NCI-H510A treated with DMSO at 0.1 percent for 48 hours (cell line): Measurements from ENCODE around the gene SLC6A7.

Experiments
- DNase-seq: peaks from one replicate; lab custom pipeline; 2025; lab: John Stamatoyannopoulos, UW

The SLC6A7 gene

DNA sequence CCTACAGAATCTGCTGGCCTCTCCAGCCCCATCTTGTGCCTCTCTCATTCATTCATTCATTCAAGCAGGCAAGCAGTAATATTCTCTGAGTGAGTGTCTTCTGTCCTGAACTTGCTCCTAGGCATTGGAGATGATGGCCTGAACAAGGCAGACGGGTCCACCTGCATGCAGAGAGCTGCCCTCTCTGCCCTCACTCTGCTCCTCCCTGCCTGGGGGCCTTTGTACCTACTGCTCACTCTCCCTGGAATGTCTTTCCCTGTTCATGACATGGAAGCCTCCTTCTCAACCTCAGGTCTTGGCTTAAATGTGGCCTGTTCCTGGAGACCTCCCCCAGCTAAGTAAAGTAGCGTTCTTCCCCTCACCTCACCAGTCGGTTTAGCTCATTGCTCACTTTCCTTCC lies 16.7 kb upstream of the SLC6A7 start:
- no peak for DNase-seq

DNA sequence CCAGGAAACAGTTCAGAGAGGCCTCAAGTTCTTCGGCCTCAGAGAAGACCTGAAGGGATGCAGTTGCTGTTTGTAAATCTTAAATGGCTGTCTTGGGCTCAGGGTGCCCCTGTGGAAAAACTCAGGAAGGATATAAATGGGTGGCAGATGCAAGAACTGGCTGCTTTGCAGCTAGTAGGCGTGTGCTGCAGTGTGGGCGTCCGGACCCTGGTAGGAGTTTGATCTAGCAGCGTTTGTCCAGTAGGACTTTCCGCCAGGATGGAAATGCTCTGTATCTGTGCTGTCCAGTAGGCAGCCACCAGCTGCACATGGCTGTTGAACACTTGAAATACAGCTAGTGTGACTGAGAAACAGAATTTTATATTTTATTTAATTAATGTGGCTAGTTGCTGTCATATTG lies 15.6 kb upstream of the SLC6A7 start:
- no peak for DNase-seq

DNA sequence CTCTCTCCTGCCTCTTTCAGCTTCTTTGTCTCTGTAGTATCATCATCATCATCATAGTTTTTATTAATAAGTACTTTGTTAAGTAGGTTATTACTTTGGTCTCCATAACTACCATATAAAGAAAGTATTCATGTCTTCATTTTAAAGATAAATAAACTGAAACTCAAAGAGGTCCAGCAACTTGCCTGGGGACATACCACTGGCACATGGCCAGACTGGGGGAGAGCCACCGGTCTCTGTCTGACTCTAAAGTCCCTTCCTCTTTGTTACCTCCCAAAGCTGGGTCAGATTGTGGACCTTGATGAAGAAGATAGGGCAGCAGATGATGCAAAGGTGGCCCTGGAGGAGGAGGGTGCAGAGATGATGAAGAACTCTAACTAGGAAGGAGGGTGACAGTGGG lies 14.8 kb upstream of the SLC6A7 start:
- no peak for DNase-seq

DNA sequence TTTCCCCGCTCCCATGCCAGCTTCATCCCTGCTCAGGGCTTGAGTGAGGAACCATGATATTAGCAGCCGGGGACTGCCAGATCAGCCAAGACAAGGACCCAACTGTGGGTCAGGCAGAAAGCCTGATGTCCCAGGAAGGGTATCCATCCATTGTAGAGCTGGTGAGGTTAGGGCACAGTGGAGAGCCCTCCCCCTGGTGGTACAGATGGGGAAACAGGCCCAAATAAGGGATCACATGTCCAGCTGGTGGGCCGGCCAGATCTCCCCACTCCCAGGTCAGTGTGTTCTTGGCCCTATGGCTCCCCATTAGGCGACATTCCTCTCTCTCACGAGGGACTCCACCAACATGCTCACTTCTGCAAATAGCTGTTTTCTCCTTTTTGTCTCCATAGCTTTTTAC lies 14.3 kb upstream of the SLC6A7 start:
- no peak for DNase-seq

DNA sequence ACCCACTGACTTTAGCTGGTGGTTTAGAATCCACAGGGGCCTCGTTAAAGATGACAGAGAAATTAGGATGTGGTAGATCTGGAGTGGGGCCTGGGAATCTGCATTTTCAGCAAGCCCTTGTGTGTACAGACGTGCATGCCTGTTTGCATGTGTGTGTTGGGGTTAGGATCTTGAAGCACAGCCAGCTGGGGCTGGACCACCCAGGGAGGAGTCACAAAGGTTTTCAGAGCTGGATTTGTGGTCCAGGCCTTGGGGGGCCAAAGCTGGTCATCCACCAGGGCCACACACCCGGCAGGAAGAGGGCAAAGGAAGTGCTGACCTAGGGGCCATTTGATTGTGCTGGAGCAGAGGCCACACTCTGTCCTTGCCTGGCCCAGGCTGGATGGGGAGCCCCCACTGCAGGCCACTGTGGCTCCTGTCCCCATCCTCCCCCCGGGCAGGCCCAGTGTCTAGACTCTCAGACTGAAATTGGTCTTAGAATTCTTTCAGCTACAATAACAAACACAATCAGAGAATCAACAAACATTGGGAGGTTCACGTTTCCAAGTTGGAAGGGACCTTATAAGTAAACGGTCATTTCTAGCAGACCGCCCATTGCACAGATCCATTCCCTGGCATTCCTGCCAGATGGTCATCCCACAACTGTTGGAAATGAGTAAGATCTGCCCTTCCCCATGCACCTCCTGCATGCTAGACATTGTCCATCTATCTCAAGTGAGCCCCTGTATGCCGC lies 13.0 kb upstream of the SLC6A7 start:
- DNase-seq: no peak

DNA sequence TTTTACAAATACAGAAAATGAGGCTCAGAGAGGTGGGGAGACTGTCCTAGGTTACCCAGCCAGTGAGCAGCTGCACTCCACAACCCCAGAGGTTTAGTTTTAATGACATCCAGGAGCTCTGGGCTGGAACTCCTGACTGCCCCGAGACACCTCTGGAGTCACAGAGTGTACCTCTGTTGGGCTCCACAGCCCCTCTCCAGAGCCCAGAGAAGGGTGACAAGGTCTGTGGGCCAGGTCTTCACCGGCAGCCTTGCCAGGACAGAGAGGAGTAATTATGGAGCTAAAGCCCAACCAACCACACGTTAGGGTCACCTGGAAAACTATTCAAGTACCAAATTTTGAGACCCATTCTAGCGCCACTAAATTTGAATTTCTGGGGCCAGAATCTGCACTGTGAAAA lies 12.1 kb upstream of the SLC6A7 start:
- no peak for DNase-seq

DNA sequence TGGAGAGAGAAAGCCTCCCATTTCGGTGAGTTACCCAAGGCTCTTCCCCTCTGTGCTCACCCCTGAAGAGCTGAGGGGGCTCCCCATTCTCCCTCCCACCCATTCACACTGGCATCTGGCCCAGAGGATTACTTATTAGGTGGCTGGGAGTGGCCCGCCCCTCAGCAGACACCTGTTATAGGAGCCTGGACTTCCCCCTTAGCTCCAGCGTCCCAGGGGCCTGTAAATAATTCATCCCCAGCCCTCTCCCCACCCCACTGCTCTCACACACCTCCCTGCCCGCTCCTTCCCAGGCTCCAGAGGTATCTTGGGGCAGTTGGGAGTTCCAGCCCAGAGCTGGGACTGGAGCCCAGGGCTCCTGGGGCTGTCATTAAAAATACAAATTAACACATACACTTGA lies 11.6 kb upstream of the SLC6A7 start:
- DNase-seq: no peak

DNA sequence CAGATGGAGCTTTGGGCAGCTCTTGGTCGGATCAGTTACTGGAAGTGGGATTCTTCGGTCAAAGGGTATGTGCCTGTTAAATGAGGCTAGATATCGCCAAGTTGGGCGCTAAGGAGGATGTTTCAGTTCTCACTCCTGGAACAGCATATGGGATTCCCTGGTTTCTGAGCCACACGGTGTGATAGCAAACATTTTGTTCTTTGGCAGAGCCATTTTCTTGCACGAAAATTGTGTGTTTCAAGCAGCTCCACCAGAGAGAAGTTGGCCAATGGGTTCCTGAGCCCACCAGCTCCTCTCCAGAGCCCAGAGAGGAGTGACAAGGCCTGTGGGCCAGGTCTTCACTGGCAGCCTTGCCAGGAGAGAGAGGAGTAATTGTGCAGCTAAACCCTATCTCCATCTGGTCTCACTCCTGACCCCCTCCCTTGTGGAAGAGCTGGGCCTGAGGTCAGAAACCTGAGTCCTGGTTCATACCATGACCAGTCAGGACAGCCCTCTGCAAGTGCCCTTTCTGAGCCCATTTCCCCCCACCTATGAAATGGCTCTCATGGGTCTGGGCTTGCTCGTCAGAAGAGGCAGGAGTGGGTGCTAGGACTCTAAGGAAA lies 10.7 kb upstream of the SLC6A7 start:
- DNase-seq: no peak

DNA sequence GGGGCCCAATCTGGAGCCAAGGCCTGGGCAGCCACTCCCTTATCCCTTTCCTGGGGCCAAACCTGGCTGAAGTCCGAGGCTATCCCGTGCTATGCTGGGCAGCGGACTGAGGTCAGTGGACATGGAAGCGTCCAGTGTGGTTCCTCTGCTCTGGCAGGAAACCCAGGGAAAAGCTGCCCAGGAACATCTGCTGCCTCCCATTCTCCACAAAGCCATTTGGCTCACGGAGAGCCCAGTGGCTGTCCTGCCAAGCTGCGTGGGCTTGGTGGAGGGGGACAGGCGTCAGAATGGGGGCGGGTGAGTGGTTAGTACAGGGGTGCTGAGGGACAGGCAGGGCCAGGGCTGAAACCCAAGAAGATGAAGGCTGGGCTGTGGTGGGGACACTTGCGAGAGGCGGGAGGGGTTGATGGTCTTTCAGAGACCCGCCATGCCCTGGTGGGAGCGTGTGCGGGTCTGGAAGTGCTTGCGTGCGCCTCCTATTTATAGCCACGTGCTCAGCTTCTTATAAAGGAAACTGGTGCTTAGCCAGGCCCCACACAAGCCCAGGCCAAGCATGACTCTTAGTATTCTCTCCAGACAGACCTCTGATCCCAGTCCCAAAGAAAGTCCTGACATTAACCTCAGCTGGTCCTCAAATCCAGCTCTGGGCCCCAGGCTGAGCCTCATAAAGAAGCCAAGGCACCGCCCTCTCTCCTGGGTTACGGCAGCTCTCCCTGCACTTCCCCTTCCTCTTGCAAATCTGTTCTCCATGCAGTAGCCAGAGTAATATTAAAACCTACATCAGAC lies 9.4 kb upstream of the SLC6A7 start:
- no peak for DNase-seq

DNA sequence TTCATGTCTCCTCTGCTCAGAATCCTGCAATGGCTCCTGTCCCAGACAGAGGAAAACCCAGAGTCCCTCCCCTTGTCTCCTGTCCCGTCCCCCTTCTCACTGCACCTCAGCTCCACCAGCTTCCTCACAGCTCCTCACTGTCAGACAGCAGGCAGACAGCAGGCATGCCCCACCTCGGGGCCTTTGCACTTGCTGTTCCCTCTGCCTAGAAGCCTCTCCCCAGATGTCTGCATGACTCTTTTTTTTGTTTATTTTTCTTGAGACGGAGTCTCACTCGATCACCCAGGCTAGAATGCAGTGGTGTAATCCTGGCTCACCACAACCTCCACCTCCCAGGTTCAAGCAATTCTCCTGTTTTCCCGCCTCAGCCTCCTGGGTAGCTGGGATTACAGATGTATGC lies 8.8 kb upstream of the SLC6A7 start:
- no peak for DNase-seq

DNA sequence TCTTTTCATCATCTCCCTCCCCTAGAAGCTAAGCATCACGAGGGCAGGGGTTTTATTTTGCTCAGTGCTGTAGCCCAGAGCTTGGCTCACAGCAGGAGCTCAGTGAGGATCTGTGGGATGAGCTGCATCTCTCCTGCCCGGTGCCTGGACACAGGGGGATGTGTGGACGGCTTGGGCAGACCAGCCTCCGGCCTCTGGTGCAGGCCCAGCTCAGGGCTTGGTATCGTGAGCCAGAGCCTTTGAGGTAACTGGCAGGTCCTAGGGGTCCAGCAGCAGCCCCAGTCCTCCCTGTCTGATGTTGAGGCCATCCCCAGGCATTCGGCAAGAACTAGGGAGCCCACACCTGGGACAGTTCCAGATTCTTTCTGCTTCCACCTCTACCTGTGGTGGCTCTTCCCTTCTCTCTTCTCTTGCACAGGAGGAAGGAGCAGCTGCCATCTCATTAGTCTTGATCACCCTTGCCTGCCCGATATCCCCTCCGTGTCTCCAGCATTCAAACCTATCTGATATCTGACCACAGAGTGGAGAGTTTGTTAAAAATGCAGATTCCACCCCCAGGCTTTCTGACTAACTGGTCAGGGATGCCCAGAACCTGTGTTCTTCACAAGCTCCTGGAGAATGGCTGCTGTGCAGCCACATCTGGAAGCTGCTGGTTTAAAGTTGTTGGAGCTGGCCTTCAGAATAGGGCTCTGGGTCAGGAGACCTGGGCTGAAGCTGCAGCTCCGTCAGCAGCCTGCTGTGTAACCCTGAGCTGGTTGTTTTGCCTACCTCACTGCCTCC lies 7.9 kb upstream of the SLC6A7 start:
- no peak for DNase-seq

DNA sequence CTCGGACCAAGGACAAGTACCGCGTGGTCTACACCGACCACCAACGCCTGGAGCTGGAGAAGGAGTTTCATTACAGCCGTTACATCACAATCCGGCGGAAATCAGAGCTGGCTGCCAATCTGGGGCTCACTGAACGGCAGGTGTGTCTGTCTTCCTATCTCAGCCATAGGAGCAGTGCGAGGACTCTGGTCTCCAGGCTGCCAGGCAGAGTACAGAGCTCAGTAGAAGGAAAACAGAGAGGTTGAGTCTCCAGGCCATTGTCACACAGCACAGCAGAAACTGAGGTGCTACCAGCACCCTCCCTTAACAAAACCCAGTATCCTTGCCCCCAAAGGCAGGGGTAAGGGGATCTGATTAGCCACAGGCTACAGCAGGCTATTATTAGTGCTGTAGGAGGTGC lies 7.1 kb upstream of the SLC6A7 start:
- no peak for DNase-seq

DNA sequence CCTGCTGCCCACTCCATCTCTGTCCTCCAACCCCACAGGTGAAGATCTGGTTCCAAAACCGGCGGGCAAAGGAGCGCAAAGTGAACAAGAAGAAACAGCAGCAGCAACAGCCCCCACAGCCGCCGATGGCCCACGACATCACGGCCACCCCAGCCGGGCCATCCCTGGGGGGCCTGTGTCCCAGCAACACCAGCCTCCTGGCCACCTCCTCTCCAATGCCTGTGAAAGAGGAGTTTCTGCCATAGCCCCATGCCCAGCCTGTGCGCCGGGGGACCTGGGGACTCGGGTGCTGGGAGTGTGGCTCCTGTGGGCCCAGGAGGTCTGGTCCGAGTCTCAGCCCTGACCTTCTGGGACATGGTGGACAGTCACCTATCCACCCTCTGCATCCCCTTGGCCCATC lies 6.4 kb upstream of the SLC6A7 start:
- DNase-seq: no peak

DNA sequence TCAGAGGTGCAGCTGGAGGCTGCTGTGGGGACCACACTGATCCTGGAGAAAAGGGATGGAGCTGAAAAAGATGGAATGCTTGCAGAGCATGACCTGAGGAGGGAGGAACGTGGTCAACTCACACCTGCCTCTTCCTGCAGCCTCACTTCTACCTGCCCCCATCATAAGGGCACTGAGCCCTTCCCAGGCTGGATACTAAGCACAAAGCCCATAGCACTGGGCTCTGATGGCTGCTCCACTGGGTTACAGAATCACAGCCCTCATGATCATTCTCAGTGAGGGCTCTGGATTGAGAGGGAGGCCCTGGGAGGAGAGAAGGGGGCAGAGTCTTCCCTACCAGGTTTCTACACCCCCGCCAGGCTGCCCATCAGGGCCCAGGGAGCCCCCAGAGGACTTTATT lies 5.9 kb upstream of the SLC6A7 start:
- no peak for DNase-seq

DNA sequence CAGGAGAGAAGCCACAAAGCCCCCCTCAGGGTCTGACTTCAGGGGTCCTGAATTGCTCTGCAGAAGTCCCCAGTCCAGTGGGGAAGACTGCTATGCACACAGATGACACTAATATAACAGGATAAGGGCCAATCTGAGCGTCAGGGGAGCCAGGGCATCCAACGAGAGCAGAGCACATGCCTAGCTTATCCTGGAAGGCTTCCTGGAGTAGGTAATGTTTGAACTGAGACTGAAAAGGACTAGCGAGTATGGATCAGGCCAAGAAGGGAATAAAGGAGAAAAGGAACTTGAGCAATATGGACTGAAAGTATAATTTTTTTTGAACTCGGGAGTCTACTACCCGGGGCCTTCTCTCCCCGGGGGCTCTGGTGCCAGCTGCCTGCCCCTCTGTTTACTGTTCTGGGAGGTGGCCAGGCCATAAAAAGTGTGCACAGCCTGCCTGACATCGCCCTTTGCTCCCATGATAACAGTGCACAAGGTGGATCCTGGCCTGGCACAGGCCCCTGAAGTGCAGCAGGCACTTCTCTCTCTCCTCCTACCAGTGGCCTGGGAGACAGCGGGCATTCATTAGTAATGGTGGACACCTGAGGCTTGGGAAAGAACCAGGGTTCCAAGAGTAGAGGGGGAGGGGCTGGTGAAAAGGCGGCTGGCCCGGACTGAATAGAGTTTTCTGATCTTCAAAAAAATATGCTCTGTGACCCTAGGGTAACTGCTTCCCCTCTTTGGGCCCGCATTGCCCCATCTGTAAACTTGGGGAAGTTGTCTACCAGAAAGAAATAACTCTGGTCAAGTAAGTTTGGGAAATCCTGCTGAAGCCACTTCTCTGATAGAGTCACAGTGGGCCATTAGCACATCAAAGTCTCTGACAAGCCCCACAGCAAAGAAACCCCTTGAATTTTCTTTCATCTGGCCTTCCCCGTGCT lies 4.6 kb upstream of the SLC6A7 start:
- no peak for DNase-seq

DNA sequence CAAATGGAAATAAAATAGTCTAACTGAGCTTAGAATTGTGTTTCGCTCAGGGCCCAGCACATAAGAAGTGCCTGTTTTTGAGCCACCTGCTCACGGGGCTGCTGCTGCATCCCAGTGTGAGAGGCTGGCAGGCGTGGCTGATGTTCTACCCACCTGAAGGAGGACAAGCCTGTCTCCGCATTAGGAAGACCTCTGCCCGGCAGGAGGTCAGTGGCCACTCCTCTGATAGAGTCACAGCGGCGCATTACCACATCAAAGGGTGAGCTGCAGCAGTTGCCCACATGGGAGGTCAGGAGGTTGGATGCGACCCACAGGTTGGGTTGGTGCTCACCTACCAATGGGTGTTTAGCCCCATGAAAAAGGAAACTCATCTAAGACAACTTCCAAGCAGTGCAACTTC lies 3.7 kb upstream of the SLC6A7 start:
- no peak for DNase-seq

DNA sequence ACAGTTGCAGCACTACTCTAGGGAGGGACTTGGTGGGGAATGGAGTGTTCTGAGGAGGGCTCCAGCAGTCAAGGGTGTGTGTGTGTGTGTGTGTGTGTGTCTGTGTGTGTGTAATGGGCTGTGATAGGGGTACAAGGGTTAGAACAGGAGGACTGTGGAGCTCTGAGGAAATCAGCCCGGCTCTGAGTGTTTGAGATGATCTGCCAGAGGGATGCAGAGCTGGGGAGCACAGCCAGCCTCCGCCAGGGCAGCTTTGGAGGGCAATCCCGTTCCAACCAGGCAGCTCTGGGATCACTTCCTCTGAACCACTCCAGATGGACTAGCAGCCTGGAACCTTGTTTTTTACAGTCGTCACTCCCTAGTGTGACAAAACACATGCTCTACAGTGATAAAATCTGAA lies 3.0 kb upstream of the SLC6A7 start:
- DNase-seq: no peak

DNA sequence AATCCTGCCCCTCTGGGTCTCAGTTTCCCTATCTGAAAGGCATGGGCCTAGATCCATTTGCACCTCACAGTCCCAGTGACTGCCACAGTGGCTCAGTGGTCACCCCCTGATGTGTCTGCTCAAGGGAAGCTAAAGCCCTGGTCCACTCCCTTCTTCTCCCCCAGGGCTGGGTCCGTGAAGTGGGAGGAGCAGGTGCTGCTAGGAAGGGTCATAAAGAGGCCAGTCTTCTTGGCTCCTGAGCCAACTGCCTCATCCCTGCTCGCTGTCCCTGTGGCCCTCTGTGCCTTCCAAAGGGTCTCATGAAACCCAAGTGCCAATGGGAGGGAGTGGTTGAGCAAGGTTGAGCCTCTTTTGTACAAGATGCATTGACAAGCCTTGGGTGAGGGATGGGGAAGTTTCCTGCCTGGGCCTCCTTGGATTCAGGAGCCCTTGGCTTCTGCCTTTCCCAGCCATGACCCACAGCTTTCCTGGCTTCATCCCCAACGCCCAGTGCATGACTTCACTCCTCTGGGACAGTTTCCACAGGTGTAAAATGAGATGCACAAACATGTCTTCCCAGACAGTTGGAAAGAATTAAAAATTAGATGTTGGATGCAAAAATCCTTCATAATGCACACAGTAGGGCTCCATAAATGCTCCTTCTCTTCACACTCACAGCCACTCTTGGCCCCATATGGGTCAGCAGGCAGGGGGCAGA lies 1.6 kb upstream of the SLC6A7 start:
- DNase-seq: no peak

DNA sequence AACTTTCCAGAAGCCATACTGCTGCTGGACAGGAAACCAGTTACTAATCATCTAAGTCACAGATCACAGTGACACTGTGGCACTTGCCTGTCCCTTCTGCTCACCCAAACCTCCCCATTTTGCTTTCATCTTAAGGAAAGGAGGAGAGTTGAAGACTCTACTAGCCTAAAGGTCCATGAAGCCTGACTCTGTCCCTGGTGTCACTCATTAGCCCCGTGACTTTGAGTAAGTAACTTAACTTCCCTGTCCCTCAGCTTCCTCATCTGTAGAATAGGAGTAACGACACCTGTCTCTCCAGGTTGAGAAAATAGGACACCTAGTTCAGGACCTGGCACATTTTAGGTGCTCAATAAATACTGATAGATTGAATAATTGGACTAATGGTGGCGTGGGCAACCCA lies 536 bp upstream of the SLC6A7 start:
- DNase-seq: no peak

DNA sequence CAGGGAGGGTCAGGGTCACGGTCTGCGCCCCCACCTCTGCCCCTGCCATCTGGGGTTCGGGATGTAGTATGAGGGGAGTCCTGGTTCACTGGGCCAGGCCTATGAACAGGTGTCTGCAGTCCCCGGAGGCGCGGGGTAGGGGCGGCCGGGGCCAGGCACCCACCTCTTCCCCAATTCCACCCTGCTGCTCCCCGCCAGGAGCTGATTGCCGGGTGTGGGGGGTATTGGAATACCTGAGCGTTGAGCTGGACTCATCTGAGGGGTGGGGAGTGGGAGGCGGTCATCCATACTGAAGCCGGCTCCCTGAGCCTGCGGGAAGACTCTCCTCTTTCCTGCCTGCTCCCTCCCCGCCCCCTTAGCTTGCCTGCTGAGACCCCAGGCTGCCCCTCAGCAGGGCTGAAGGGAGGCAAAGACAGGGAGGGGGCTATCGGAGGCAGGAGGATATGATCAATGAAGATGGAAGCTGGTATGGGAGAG lies 679 bp downstream of the SLC6A7 start:
- no peak for DNase-seq

DNA sequence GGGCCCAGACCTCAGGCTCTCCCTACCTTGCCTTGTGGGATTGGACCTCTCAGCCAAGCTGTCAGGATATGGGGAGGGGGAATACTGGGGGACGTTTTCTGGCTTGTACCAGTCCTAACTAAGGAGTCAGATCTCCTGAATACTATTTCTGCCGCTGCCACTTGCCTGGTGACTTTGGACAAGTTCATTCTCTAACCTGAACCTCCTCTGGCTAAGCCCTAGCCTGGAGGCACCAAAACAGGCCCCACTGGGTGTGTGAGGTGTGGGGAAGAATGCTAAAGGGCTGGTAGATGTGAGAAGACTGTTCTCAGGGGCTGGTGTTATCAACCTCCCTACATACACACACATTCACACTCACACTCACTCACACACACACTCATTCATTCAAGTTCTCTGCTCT lies 1.1 kb downstream of the SLC6A7 start:
- no peak for DNase-seq
